GM12878 (cell line): Measurements from ENCODE around the gene TMTC1. TPM values are rescaled to one million over a fixed set of nuclear protein-coding genes. Genes with fewer than 3 reads are reported as not detected.

ENCODE experiments used
- ATAC-seq: fragments of 200-7000 bp; cut with Tn5 transposase; 3 replicates; pipeline ENCODE4 v1.9.1; 2020; ENCODE audit warnings: mild to moderate bottlenecking, moderate library complexity
- BruUV-seq: library from RNA; stranded (reverse); fragments of 400-500 nt; replicated peaks from 2 replicates; lab custom pipeline; 2021; lab: Mats Ljungman, UMichigan
- CTCF ChIA-PET: fragments of 300-600 bp; sonication (Branson Sonifier 250); formaldehyde crosslinking; extraction: SDS; loops from one replicate; lab custom pipeline; 2021; ENCODE audit warnings: inconsistent platforms; lab: Yijun Ruan, JAX
- POLR2A ChIA-PET: fragments of 350-600 bp; formaldehyde crosslinking; extraction: SDS; loops from one replicate; lab custom pipeline; 2021; ENCODE audit warnings: inconsistent platforms; lab: Charles Lee
- RAD21 ChIA-PET: fragments of 300-600 bp; sonication (Branson Sonifier 250); formaldehyde crosslinking; loops from one replicate; lab custom pipeline; 2023; ENCODE audit warnings: antibody characterized with exemption; ENCODE audit not compliant: unreplicated experiment; lab: Charles Lee
- SMC1A ChIA-PET: fragments of 300-600 bp; sonication (Branson Sonifier 250); formaldehyde crosslinking; loops from one replicate; lab custom pipeline; 2023; ENCODE audit not compliant: unreplicated experiment, uncharacterized antibody; lab: Charles Lee
- DNase-seq: peaks from one replicate; pipeline ENCODE4 v3.0.0-alpha.2; 2011; ENCODE audit warnings: low read depth, low spot score
- FAIRE-seq: peaks from 3 replicates; lab custom pipeline; 2011; peaks lifted over from hg19 to GRCh38; lab: Jason Lieb, UNC
- H2AFZ ChIP-seq: 2 replicates; pipeline ENCODE4 v1.6.0; 2011; ENCODE audit warnings: low read depth, low read length, control low read depth; ENCODE audit not compliant: control insufficient read depth
- H3K27ac ChIP-seq: 2 replicates; pipeline ENCODE4 v1.5.1; 2011; ENCODE audit warnings: control low read depth; ENCODE audit not compliant: control insufficient read depth, insufficient read depth
- H3K27me3 ChIP-seq, 2 experiments: replicated peaks in 1 of 2; 2 replicates each; pipeline versions ENCODE4 v1.6.0 to v1.6.1; 2011; ENCODE audit warnings: low read length in 1 of 2; ENCODE audit not compliant: control insufficient read depth in 2 of 2, insufficient read depth in 2 of 2
- H3K36me3 ChIP-seq, 2 experiments: 2 replicates each; pipeline ENCODE4 v1.5.1; 2011; ENCODE audit warnings: low read length in 1 of 2; ENCODE audit not compliant: control insufficient read depth in 2 of 2, insufficient read depth in 2 of 2
- H3K4me1 ChIP-seq: 2 replicates; pipeline ENCODE4 v1.6.1; 2011; ENCODE audit warnings: mild to moderate bottlenecking, low read length, moderate library complexity, mixed read lengths; ENCODE audit not compliant: control insufficient read depth, insufficient read depth
- H3K4me2 ChIP-seq: 2 replicates; pipeline ENCODE4 v1.6.0; 2011; ENCODE audit warnings: control low read depth; ENCODE audit not compliant: control insufficient read depth, insufficient read depth
- H3K4me3 ChIP-seq: fragments of 200-600 bp; sonication (generic); 2 replicates; pipeline ENCODE4 v1.5.1; 2016
- H3K79me2 ChIP-seq: 2 replicates; pipeline ENCODE4 v1.6.0; 2011; ENCODE audit warnings: low read length; ENCODE audit not compliant: control insufficient read depth, insufficient read depth
- H3K9ac ChIP-seq: 2 replicates; pipeline ENCODE4 v1.8.0; 2011; ENCODE audit warnings: low read length, control low read depth, mixed read lengths; ENCODE audit not compliant: control insufficient read depth, insufficient read depth
- H3K9me3 ChIP-seq: replicated peaks from 3 replicates; pipeline ENCODE4 v1.5.1; 2011; ENCODE audit warnings: mild to moderate bottlenecking, low read length; ENCODE audit not compliant: control insufficient read depth, insufficient read depth
- H4K20me1 ChIP-seq: 2 replicates; pipeline ENCODE4 v1.6.0; 2011; ENCODE audit not compliant: control insufficient read depth, insufficient read depth
- BCL3 ChIP-seq: IDR thresholded peaks from 2 replicates; pipeline ENCODE4 v1.6.1; 2011; ENCODE audit warnings: borderline replicate concordance, low read depth, mild to moderate bottlenecking, moderate library complexity, low read length; ENCODE audit not compliant: insufficient read depth, poor library complexity, severe bottlenecking
- CEBPB ChIP-seq, 2 experiments: fragments of 150-350 bp in 1 of 2; IDR thresholded peaks; 2 replicates each; pipeline ENCODE4 v1.6.1; 2012 to 2014; ENCODE audit warnings: low read depth in 2 of 2, low read length in 2 of 2, borderline replicate concordance in 1 of 2, inconsistent platforms in 1 of 2
- CTCF ChIP-seq, 3 experiments: IDR thresholded peaks in 2 of 3; conservative IDR thresholded peaks in 1 of 3; 2 replicates each; pipeline ENCODE4 v1.5.1; 2011; ENCODE audit warnings: low read depth in 3 of 3, low read length in 3 of 3, mild to moderate bottlenecking in 3 of 3, control low read depth in 2 of 3, moderate library complexity in 2 of 3, inconsistent platforms in 1 of 3, mixed read lengths in 1 of 3; ENCODE audit not compliant: control insufficient read depth in 2 of 3, insufficient read depth in 1 of 3; ENCODE audit errors: extremely low read depth in 1 of 3
- E2F8 ChIP-seq: fragments of 450-650 bp; IDR thresholded peaks from 2 replicates; pipeline ENCODE4 v1.6.1; 2018; ENCODE audit warnings: mild to moderate bottlenecking, low read depth, moderate library complexity; ENCODE audit not compliant: partially characterized antibody
- EED ChIP-seq: sonication (generic); IDR thresholded peaks from 2 replicates; pipeline ENCODE4 v1.6.1; 2016; ENCODE audit warnings: antibody characterized with exemption, low read depth
- JUNB ChIP-seq: IDR thresholded peaks from 2 replicates; pipeline ENCODE4 v1.6.1; 2016; ENCODE audit warnings: antibody characterized with exemption, mild to moderate bottlenecking
- NFXL1 ChIP-seq: fragments of 450-650 bp; IDR thresholded peaks from 2 replicates; pipeline ENCODE4 v1.6.1; 2017; ENCODE audit warnings: antibody characterized with exemption, mild to moderate bottlenecking, borderline replicate concordance
- NR2C1 ChIP-seq: fragments of 450-650 bp; IDR thresholded peaks from 2 replicates; pipeline ENCODE4 v1.6.1; 2017; ENCODE audit warnings: antibody characterized with exemption, mild to moderate bottlenecking, moderate library complexity
- SMAD1 ChIP-seq: fragments of 450-650 bp; IDR thresholded peaks from 2 replicates; pipeline ENCODE4 v1.6.1; 2018; ENCODE audit warnings: mild to moderate bottlenecking, low read depth; ENCODE audit not compliant: partially characterized antibody
- TCF3 ChIP-seq: IDR thresholded peaks from 2 replicates; pipeline ENCODE4 v1.6.1; 2012; ENCODE audit warnings: low read depth, mild to moderate bottlenecking, low read length, borderline replicate concordance; ENCODE audit not compliant: insufficient read depth
- WGBS: methylation state at CpG from one replicate; pipeline ENCODE4 v1.1.6; 2016; ENCODE audit warnings: low lambda C conversion rate; ENCODE audit not compliant: insufficient replicate concordance, insufficient coverage; ENCODE audit errors: missing lambda C conversion rate; 5-methylcytosine and 5-hydroxymethylcytosine counted together
- in situ Hi-C: fragments of 300-500 bp; cut with MboI; formaldehyde crosslinking; loops from 9 replicates; pipeline ENCODE4 v1.14.3; 2018; ENCODE audit warnings: mixed read lengths
- intact Hi-C: fragments of 100-400 bp; cut with micrococcal nuclease; formaldehyde crosslinking; loops from one replicate; pipeline ENCODE4 v1.14.2; 2022; ENCODE audit not compliant: unreplicated experiment
- polyA plus RNA-seq, 11 experiments: library from polyadenylated mRNA; depleted of rRNA in 4 of 11; unstranded in 6 of 11; stranded (reverse) in 5 of 11; fragments of >200 nt; fragmentation: Nextera tagmentation in 4 of 11; fragmentation: Illumina TruSeq in 1 of 11; extraction: Ambion mirVana in 4 of 11; extraction: Trizol in 1 of 11; gene quantifications; 1 replicate in 1 of 11; 2 replicates in 10 of 11; pipeline versions ENCODE4 v1.2.1 to v1.2.3, GENCODE V29; 2011 to 2016; ENCODE audit warnings: inconsistent platforms in 2 of 11, missing spikeins in 2 of 11, low read depth in 1 of 11
- total RNA-seq, 4 experiments: library from RNA; depleted of rRNA in 3 of 4; stranded (reverse); fragments of >200 nt in 3 of 4; fragmentation: Illumina TruSeq in 1 of 4; extraction: Trizol in 1 of 4; gene quantifications; 2 replicates each; pipeline versions ENCODE4 v1.2.1 to v1.2.3, GENCODE V29; 2013 to 2021
- TF ChIP-seq, protein P1 (sequence below): fragments of 450-650 bp; formaldehyde crosslinking; IDR thresholded peaks from 2 replicates; pipeline ENCODE4 v1.4.0; 2022; ENCODE audit warnings: mild to moderate bottlenecking, moderate library complexity
- TF ChIP-seq, protein P2 (sequence below): IDR thresholded peaks from 2 replicates; pipeline ENCODE4 v1.6.1; 2012; ENCODE audit warnings: low read depth, low read length, improper control_type of control experiment

Gene TMTC1
- total and polyA plus RNA-seq, 10 of the 15 experiments (the other 5 are each of a cell fraction or from before 2014, with no cell fraction given), result 0.10 to 20.9 (median 0.57) TPM

GRCh38 chr12:29671742-29672141 is 112.0 kb downstream of the TMTC1 start:
- Histone ChIP-seq H3K27me3 (no peaks in the 10 kb centered on the region), H3K4me3 (no peak overlapping the region), H2AFZ (no peak overlapping the region), H3K36me3 (no peaks in the 10 kb centered on the region), H3K27ac (no peak overlapping the region), H3K4me1 (no peaks in the 10 kb centered on the region), H4K20me1 (no peaks in the 10 kb centered on the region), H3K9me3 (no peaks in the 10 kb centered on the region), H3K9ac (no peak overlapping the region), H3K79me2 (no peaks in the 10 kb centered on the region), H3K4me2 (no peak overlapping the region)
- CTCF ChIA-PET, result no interaction called here
- SMC1A ChIA-PET, result interaction anchor here (1.2 to 4.9 kb wide), 5 partner anchors 12 to 126 kb away, joined by 3 to 29 read pairs (median 4); no protein-coding TSS in a partner anchor
- DNase-seq (no peak), ATAC-seq (no peak), FAIRE-seq (no peak)
- BruUV-seq, result no TSS peak
- WGBS, result 37% methylated on average over 2 of the region's 2 CpGs
- POLR2A ChIA-PET, result interaction anchor here (0.6 to 1.1 kb wide), 4 partner anchors 30 to 305 kb away, joined by 3 to 4 read pairs (median 4); no protein-coding TSS in a partner anchor
- intact Hi-C loops, result no loop called here
- in situ Hi-C loops, result no loop called here
- RAD21 ChIA-PET, result interaction anchor here (0.9 kb wide), 1 partner anchor 16 kb away, joined by 3 read pairs; no protein-coding TSS in a partner anchor
- TF ChIP-seq EED, result no peak
- TF ChIP-seq CTCF (IDR thresholded peaks at IDR 0.05 in 2 of 3, conservative IDR thresholded peaks at IDR 0.05 in 1 of 3; ENCODE audit: control insufficient read depth in 2 of 3, extremely low read depth in 1 of 3, insufficient read depth in 1 of 3, low read depth in 3 of 3, low read length in 3 of 3), result no peak
- TF ChIP-seq, protein P1, sequence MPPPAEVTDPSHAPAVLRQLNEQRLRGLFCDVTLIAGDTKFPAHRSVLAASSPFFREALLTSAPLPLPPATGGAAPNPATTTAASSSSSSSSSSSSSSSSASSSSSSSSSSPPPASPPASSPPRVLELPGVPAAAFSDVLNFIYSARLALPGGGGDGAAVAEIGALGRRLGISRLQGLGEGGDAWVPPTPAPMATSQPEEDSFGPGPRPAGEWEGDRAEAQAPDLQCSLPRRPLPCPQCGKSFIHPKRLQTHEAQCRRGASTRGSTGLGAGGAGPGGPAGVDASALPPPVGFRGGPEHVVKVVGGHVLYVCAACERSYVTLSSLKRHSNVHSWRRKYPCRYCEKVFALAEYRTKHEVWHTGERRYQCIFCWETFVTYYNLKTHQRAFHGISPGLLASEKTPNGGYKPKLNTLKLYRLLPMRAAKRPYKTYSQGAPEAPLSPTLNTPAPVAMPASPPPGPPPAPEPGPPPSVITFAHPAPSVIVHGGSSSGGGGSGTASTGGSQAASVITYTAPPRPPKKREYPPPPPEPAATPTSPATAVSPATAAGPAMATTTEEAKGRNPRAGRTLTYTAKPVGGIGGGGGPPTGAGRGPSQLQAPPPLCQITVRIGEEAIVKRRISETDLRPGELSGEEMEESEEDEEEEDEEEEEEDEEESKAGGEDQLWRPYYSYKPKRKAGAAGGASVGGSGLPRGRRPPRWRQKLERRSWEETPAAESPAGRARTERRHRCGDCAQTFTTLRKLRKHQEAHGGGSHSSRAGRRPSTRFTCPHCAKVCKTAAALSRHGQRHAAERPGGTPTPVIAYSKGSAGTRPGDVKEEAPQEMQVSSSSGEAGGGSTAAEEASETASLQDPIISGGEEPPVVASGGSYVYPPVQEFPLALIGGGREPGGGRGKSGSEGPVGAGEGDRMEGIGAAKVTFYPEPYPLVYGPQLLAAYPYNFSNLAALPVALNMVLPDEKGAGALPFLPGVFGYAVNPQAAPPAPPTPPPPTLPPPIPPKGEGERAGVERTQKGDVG, result no peak
- no peak for TF ChIP-seq E2F8
- no peak for TF ChIP-seq SMAD1
- no peak for TF ChIP-seq NR2C1
- TF ChIP-seq JUNB, result no peak
- TF ChIP-seq, protein P2, sequence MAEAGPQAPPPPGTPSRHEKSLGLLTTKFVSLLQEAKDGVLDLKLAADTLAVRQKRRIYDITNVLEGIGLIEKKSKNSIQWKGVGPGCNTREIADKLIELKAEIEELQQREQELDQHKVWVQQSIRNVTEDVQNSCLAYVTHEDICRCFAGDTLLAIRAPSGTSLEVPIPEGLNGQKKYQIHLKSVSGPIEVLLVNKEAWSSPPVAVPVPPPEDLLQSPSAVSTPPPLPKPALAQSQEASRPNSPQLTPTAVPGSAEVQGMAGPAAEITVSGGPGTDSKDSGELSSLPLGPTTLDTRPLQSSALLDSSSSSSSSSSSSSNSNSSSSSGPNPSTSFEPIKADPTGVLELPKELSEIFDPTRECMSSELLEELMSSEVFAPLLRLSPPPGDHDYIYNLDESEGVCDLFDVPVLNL, result no peak
- TF ChIP-seq BCL3, result no peak
- TF ChIP-seq TCF3, result no peak
- no peak for TF ChIP-seq CEBPB (IDR thresholded peaks at IDR 0.05; ENCODE audit: borderline replicate concordance in 1 of 2, low read depth in 2 of 2, low read length in 2 of 2)
- no peak for TF ChIP-seq NFXL1
